GM18861 (cell line): Measurements from ENCODE around the gene NTMT1.
"Not testable (repeated sequence)": the region's sequence is repeated elsewhere in the genome, so short reads cannot be mapped to it uniquely, and the experiment has no call there.

Experiments used
- ATAC-seq: cut with Tn5 transposase; IDR thresholded peaks from one replicate; pipeline ENCODE4 v1.9.1; 2021; ENCODE audit not compliant: unreplicated experiment

Gene NTMT1

DNA sequence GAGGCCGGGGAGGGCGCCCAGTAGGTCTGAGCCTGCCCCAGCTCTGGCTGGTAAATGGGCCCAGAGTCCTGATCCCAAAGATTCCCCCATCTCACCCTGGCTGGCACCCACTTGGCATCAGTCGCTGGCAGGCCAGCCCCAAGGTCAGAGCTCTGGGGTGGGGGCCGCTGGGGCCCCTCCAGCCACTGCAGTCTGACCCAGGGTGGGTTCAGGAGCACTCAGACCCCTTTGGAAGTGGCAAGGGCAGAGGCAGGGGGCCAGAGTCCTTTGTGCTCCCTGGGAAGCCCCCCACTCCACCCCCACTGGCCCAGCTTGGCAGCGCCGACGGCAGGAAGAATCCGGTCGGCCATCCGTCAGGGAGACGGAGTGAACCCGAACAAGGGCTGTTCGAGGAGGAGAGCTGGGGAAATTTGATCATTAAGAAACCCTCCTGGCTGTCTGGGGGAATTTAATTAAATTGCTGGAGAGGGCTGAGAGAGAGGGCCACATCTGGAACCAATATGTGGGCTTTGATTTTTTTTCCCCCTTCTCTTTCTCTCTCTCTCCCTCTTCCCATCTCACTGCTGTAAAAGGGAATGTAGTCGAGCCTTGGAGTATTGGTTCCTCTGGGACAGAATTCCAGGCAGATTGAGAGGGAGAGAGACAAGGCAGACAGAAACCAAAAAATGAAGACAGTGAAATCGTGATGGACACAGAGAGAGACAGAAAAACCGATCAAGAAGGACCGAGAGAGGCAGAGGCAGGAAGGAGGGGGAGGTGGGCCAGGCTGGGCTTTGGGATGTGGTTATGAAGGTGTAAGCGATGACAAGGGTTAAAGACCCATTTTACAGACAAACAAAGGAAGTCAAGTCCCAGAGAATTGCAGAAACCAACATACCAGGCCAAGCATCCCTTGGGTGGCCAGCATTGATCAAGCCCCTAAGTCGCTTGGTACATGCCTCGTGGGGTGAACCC is 24.0 kb downstream of the NTMT1 start:
- no peak for ATAC-seq

DNA sequence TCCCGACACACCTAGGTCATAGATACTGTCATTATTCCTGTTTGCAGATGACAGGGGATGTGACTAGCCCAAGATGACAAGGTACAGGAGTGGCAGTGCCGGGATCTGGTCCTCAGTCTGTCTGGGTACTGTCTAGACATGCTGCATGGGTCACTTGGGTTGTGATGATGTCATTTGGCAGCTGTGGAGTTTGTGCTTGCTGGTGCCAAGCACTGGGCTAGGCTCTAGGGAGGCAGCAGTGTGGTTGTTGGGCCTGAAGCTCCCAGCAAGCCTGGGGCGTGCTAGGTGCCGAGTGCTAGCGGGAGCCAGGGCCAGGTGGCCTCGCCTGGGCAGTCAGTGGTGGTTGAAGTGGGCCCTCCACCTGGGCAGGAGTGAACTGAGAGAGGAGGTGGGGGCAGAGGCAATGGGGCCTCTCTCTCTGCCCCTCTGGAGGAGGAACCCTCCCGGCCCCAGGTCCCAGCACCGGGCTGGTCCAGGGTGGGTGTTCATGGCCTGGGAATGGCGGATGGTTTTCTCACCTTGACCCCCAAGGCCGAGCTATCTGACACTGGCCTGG is 24.8 kb downstream of the NTMT1 start:
- no peak for ATAC-seq

DNA sequence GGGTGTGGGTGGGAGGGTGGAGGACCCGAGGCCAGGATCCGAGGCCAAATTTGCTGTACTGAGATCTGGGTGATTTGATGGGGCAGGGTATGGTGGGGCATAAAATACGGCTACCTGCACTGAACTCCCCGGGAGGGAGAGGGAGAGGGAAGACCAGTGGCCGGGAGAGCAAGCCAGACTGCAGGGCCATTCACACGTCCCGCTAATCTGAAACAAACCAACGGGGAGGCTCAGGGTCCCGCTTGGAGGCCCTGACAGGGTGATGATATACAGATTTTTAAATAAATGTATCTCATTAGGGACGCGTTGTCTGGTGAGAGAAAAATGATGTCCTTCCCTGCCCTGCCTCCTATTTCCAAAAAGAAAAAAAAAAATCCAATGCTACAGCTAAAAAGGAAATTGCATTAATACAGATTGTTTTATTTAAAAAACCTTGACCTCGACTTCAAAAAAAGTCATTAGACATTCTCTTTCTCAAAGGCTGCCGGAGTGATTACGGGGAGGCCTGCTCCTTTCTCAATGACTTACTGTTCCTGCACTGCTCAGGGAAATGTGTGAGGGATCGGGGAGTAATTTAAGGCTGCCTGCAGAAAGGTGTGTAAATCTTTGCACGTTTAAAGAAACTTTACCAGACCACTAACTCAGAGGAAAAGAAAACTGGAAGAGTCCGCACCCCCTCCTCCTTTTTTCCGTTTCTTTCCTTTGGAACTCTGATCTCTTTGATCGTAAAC is 28.0 kb downstream of the NTMT1 start:
- ATAC-seq: no peak

DNA sequence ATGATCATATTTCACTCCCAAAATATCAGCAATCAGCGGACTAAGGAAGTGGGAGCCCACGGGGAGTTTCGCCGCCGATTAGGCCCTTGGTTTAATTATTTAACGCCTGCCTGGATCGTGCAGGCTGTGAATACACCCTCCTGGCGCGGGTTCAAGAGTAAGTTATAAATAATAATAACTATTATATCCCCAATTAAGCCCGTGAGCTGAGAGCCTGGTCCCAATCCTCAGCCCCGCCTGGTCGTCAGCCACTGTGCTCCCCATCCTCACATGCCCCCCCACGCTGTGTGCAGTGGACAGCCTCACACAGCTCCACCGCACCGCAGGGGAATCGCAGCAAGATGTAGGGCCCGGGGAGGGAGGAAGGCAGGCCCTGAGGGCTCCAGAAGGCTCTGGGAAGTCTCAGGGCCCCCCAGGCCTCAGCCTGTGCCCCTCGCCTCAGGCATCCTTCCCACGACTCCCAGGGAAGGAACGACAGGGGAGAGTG is 28.6 kb downstream of the NTMT1 start:
- no peak for ATAC-seq

DNA sequence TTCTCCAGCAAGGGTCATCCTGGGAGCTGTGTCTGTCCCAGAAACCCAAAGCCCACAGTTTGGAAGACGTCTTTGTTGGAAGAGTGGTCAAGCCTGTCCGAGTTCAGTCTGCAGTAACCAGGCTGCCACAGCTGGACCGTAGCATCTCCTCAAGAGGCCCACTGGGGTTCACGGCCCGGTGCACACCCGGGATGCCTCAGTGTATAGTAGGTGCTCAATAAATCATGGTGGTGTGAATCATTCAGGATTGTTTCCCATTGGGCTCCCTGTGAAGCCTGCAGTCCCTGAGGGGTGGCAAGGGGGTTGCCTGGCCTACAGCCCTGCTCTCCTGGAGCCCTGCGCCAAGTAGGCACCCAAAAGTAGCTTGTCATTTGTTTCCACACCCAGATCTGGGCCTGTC is 29.2 kb downstream of the NTMT1 start:
- ATAC-seq: no peak

DNA sequence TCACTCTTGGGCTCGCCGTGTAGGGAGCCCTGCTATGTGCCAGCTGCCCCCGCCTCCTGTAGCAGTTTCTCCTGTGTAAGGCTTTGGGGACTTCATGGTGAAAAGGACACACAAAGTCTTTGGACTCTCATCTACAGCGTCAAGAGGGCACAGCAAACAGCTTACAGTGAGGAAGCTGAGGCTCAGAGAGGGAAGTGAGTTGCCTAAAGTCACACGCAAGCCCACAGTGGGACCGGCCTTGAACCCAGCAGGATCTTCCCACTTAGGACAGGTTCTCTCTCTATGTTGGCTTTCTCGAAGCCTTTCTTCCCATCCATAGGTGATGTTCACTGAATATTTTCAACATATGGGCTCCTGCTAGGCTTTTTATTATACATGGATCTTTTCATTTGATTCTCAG is 29.7 kb downstream of the NTMT1 start:
- no peak for ATAC-seq

DNA sequence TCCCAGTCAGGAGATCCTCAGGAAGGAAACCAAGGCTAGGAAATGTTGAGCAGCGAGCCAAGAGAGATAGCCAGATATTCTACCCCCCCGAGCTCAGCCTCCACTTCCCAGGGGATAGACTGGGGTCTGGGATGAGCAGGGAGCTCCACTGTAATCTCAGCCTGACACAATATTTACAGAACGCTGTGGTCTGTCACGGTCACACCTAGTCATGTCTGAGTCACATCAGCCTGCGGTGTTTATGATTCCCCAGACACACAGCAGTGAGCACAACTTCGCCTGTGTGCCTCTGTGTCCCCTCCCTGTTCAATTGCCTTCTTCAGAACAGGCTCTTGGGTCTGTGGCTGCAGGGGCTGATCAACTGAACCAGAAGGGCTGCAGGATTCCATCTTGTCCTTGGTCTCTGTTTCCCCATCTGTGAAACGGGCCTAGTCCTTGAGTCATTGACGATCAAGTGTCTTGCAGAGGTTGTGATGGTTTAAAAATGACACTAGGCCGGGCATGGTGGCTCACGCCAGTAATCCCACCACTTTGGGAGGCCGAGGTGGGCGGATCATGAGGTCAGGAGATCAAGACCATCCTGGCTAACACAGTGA is 30.9 kb downstream of the NTMT1 start:
- no peak for ATAC-seq

DNA sequence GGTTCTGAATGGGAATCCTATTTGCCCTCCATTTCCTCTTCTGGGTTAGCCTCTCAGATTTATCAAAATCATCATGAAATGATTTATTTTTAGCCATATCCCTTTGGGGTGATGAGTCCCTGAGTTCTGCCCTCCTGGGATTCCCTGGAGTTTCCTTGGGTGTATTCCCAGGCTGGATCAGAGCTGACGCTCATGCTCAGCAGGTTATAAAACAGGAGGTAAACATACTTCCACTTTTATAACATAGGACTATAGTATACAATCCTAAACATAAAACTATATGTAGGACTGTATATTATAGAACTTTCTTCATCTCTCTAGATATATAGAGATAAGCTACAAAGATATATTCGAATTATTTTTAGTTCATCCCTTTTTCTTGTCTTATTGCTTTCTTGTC is 35.1 kb downstream of the NTMT1 start:
- no peak for ATAC-seq

DNA sequence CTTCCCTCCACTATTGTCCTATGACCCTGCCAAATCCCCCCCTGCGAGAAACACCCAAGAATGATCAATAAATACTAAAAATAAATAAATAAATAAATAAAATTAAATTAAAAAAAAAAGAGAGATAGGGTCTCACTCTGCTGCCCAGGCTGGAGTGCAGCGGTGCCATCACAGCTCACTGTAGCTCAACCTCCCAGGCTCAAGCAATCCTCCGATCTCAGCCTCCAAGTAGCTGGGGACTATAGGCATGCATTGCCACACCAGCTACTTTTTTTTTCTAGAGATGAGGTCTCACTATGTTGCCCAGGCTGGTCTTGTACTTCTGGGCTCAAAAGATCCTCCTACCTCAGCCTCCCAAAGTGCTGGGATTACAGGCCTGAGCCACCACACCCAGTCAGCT is 36.3 kb downstream of the NTMT1 start:
- not testable (repeated sequence) for ATAC-seq

DNA sequence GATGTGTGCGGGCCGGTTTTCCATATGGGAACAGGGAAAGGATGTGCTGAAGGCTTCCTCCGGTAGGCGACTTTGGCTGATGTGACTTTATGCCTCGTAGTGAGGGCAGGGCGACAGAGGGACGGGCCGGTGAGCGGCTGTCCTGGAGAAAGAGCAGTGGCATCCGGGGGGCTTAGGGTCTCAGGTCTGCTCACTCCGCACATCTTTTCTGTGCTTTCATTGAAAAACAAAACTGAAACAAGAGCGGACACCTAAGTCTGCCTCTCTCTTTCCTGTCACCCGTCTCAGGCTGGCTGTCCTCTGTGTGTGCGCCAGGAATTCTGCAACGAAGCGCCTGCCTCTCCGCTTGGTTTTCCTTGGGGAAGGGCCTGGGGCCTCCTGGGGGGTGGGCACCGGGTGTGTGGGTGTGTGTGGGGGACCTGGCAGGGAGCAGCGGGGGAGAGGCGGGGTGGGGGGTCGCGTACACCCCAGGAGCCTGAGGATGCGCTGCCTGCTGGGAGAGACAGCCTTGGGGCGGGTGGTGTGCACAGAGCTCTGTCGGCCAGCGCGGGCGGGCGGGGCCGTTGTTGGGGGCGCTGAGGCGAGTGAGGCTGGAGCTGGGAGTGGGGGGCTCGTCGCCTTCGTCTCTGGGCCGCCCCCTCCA is 38.9 kb downstream of the NTMT1 start:
- no peak for ATAC-seq

DNA sequence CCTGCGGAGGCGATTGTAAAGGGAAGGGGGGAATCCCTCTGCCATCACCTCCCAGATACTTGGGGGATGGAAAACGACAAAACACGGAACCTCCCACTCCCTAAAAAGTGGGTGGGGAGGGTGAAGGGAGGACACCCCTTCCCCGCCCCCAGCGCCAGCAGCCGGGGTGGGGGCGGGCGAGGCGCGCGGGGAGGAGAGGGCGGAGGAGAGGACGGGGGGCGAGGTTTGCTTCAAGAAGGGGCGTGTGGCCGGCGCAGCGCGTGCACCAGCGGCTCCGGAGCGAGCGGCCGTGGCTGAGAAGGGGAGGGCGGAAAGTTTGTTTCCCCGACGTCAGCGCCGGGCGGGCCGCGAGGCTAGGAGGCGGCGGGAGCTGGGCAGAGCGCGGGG is 39.4 kb downstream of the NTMT1 start, which contains the start of gene PRRX2:
Gene PRRX2 (plus strand): TSS at position 259 of the 387 bp plus-strand sequence. CDS start 221 bp downstream, outside the sequence.
- ATAC-seq: no peak

DNA sequence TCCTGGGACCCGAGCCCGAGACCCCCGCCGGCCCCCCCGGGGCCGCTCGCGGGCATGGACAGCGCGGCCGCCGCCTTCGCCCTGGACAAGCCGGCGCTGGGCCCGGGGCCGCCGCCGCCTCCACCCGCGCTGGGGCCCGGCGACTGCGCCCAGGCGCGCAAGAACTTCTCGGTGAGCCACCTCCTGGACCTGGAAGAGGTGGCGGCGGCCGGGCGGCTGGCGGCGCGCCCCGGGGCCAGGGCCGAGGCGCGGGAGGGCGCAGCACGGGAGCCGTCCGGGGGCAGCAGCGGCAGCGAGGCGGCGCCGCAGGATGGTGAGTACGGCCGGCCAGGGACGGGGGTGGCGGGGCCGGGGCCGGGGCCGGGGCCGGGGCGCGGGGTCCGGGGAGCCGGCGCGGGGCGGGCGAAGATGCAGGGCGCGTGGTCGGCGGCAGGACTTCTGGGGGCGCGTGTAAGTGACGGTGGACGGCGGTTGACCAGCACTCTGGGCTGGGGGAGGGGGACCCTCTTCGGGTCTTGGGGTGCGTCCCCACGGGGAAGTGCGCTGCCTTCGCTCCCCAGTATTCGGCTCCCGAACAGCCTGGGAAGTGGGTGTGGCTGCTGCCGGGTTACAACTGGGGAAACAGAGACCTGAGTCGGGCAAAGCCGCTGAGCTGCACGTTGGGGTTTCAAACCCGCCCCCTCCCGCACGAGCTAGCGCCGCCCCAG is 40.0 kb downstream of the NTMT1 start:
- no peak for ATAC-seq

DNA sequence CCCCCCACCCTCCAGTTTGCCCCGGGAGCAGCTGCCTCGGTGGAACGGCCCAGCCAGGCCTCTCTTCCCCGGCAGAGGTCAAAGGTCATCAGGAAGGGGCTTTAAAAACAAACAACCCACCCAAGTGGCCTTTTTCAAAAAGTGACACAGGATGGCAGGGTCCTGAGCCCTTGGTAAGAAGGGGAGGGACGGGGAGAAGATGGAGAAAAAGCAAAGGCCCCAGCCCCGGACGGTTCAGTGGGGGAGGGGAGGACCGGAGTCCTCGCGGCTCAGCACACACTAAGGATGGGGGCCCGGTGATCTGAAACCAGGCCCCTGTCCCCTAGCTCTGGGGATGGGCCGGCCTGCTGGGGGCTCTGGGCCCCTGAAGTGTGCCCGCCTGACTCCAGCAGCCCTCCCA is 40.6 kb downstream of the NTMT1 start:
- no peak for ATAC-seq

DNA sequence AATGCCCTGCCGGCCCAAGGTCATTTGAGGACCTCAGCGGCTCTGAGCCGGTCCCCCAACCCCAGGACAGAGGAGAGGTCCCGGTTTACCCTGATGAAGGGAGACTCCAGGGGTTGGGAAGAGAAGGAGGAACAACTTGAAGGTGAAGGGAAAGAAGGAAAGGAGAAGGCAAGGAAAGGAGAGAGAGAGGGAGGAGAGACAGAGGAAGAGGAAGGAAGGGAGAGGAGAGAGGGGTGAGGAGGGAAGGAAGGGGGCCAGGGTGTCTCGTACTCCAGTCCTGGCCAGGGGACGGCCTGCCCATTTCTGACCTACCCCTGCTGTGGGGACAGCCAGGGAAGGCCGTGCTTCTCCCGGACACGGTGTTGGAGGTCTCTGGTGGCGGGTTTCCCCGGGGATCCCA is 41.4 kb downstream of the NTMT1 start:
- ATAC-seq: no peak

DNA sequence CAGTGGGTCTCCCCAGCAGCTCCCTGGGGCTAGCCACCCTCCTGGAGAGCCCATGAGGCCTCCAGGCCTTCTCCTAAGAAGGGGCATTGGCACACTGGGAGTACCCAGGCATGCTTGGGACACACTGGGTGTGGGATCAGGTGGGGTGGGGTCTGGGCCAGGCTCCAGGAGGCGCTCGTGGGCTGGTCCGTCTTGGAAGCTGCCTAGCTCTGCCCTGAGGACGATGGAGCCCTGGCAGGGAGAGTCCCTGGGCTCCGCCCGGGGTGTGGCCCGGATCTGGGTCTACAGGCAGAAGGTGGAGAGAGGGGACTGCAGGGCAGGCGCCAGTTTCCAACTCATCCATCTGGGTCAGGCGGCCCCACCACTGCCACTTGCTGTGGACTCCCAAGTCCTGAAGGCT is 41.9 kb downstream of the NTMT1 start:
- no peak for ATAC-seq

DNA sequence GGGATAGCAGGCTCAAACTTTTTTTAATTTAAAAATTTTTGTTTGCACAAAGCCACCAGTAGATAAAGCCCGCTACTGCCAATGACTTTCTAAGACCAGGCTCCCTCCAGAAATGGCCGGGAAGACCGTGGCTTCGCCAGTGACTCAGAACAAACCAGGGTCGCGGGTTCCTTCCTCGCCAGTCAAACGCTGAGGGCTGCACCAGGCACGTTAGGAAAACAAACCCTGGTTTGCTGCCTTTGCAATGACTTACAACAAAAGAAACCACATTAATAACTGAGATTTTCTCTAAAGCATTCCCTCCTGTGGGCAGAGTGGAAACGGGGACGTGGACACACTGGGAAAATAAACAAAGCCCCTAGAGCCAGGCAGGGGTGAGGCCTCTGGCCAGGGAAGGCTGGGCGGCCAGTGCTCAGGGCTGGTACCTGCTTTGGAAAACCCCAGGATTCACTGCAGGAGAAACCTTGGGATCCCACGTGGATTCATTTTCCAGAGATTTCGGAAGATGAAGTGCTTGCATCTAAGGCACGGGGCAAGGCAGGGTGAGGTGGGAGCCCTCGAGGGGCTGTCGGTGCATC is 43.3 kb downstream of the NTMT1 start:
- ATAC-seq: no peak

DNA sequence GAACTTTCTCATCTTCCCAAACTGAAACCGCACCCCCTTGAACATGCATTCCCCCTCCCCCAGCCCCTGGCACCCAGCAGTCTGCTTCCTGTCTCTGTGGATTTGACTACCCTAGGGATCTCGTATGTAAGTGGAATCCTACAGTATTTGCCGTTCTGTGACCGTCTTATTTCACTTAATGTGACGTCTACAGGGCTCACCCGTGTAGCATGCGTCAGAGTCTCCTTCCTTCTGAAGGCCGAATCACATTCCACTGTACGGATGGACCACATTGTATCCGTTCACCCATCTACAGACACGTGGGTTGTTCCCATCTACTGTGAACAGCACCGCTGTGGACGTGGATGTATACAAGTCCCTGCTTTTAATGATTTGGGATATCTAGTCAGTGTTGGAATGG is 44.0 kb downstream of the NTMT1 start:
- ATAC-seq: no peak

DNA sequence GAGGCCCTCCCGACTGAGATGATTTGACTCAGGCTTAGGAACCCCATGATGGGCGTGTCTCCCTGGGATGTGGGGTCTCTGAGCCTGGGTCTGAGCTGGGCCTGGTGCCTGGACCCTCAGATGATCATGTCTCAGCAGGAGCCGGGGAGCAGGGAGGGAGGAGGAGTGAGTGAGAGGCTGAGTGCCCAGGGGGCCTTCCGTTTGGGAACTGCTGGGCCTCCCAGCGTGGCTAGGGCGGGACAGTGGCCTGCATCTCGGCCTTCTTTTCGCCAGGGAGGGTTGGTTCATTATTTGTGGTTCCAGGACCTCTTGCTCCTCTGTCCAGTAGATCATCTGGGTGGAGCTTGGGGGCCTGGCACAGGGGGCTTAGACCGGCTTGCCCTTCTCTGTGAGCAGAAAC is 45.1 kb downstream of the NTMT1 start:
- ATAC-seq: no peak

DNA sequence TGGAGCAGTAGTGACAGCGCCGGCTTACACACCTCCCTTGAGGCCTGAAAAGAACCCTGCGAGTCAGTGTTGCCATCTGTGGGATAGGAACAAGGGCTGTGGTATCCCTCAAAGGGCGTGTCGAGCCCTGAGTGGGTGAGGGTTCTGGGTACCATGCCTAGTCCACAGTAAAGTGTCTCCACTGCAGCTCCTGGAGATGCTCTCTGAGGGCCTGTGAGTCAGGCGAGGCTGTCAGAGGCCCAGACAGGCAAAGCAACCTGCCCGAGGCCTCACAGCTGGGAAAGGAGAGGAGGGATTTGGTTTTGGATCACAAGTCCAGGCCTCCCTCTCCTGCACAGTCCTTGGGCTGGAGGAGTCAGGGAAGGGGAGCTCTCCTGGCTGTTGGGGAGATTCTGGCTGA is 45.6 kb downstream of the NTMT1 start:
- ATAC-seq: no peak

DNA sequence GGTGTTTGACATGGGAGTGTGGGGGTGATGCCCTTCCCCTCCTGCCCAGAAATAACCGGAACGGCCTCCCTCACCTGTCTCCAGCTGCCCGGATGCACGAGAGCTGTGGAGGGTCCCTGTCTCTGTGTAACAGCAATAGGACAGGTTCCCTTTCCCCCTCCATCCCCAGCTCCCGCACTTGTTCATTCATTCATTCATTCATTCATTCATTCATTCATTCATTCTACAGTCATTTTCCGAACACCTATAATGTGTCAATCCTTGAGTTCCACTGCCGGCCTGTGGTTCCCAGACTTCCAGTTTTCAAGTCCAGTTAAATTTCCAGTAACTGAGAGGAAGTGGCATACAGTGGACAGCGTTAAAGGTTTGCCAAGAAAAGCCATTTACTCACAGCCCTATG is 46.7 kb downstream of the NTMT1 start:
- no peak for ATAC-seq
